Measurements from ENCODE around the gene PPP5C. TPM values are rescaled to one million over a fixed set of nuclear protein-coding genes. Genes with fewer than 3 reads are reported as not detected.
"Not testable (repeated sequence)": the region's sequence is repeated elsewhere in the genome, so short reads cannot be mapped to it uniquely, and the experiment has no call there.

PPP5C gene
- total RNA-seq, 2 experiments from 2014 or later = 105 to 118 TPM

DNA sequence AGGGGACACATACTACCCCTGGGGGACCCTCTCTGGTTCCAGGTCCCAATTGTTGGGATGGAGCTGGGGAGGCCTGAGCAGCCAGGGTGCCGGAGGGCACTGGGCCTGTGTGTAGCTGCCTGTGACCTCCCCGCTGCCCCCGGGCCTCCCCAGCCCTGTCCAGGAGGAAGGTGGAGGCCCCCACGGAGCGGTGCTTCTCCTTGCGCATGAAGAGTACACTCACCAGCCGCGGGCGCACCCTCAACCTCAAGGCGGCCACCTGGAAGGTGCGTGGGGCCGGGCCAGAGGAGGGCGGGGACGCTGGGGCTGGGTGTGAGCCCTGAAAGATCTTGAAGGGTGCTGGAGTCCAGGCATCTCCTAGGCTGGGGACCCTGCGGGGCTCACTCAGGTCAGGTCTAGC lies 38.4 kb upstream of the PPP5C start:
- Histone ChIP-seq H2AFZ (ENCODE audit: low read length) (no peak overlapping the region), H4K20me1 (ENCODE audit: insufficient read depth, low read length) (no peaks in the 10 kb centered on the region), H3K4me1 (ENCODE audit: insufficient read depth, low read length, poor library complexity, severe bottlenecking) (no peaks in the 10 kb centered on the region), H3K9me2 (ENCODE audit: insufficient read depth, low read length) (no peaks in the 10 kb centered on the region), H3K9me3 (ENCODE audit: low read length) (no peaks in the 10 kb centered on the region), H3K79me2 (ENCODE audit: insufficient read depth, low read depth, low read length) (no peaks in the 10 kb centered on the region), H3K36me3 (ENCODE audit: insufficient read depth, low read length) (no peaks in the 10 kb centered on the region), H3K4me3 (ENCODE audit: low read depth, low read length, poor library complexity, severe bottlenecking) (no peak overlapping the region), H3K4me2 (ENCODE audit: low read length) (no peak overlapping the region), H3K27ac (ENCODE audit: low read depth, low read length, poor library complexity, severe bottlenecking) (no peak overlapping the region)
- intact Hi-C loops (cut with micrococcal nuclease; ENCODE audit: unreplicated experiment) = no loop called here
- ChIA-PET CTCF (ENCODE audit: unreplicated experiment) (no interaction called here), POLR2A (no interaction called here)
- BruUV-seq (replicated peaks) = no TSS peak
- TF ChIP-seq EZH2phosphoT487 (IDR thresholded peaks at IDR 0.05; ENCODE audit: borderline replicate concordance, low read depth, low read length) = no peak
- no peak for TF ChIP-seq CTCF (conservative IDR thresholded peaks at IDR 0.05; ENCODE audit: low read length)
- DNase-seq (ENCODE audit: low spot score) = no peak

- no peak overlapping the region for H3K4me2 ChIP-seq (ENCODE audit: low read length)
- H3K9me2 ChIP-seq (ENCODE audit: insufficient read depth, low read length) = no peaks in the 10 kb centered on the region
- H2AFZ ChIP-seq (ENCODE audit: low read length) = no peak overlapping the region
- H3K36me3 ChIP-seq (ENCODE audit: insufficient read depth, low read length) = no peaks in the 10 kb centered on the region
- no peak for DNase-seq (ENCODE audit: low spot score)
- H3K79me2 ChIP-seq (ENCODE audit: insufficient read depth, low read depth, low read length) = no peaks in the 10 kb centered on the region
- H3K9me3 ChIP-seq (ENCODE audit: low read length) = no peaks in the 10 kb centered on the region
- intact Hi-C loops (cut with micrococcal nuclease; ENCODE audit: unreplicated experiment) = no loop called here
- H3K4me1 ChIP-seq (ENCODE audit: insufficient read depth, low read length, poor library complexity, severe bottlenecking) = no peaks in the 10 kb centered on the region
- BruUV-seq (replicated peaks) = no TSS peak
- no peak overlapping the region for H3K27ac ChIP-seq (ENCODE audit: low read depth, low read length, poor library complexity, severe bottlenecking)
- no peaks in the 10 kb centered on the region for H4K20me1 ChIP-seq (ENCODE audit: insufficient read depth, low read length)
- ChIA-PET CTCF (ENCODE audit: unreplicated experiment) (no interaction called here), POLR2A (no interaction called here)
- H3K4me3 ChIP-seq (ENCODE audit: low read depth, low read length, poor library complexity, severe bottlenecking) = no peak overlapping the region
- TF ChIP-seq CTCF (conservative IDR thresholded peaks at IDR 0.05; ENCODE audit: low read length) = no peak
- TF ChIP-seq EZH2phosphoT487 (IDR thresholded peaks at IDR 0.05; ENCODE audit: borderline replicate concordance, low read depth, low read length) = no peak
Measured at GRCh38 chr19:46309056-46309455, 37.8 kb upstream of the PPP5C start.

GRCh38 chr19:46311444-46311843 lies 35.4 kb upstream of the PPP5C start:
- Histone ChIP-seq H3K27ac (ENCODE audit: low read depth, low read length, poor library complexity, severe bottlenecking) (no peak overlapping the region), H3K4me2 (ENCODE audit: low read length) (no peak overlapping the region), H2AFZ (ENCODE audit: low read length) (no peak overlapping the region), H3K79me2 (ENCODE audit: insufficient read depth, low read depth, low read length) (no peaks in the 10 kb centered on the region), H3K9me3 (ENCODE audit: low read length) (no peaks in the 10 kb centered on the region), H4K20me1 (ENCODE audit: insufficient read depth, low read length) (no peaks in the 10 kb centered on the region), H3K4me1 (ENCODE audit: insufficient read depth, low read length, poor library complexity, severe bottlenecking) (no peaks in the 10 kb centered on the region), H3K9me2 (ENCODE audit: insufficient read depth, low read length) (no peaks in the 10 kb centered on the region), H3K36me3 (ENCODE audit: insufficient read depth, low read length) (no peaks in the 10 kb centered on the region), H3K4me3 (ENCODE audit: low read depth, low read length, poor library complexity, severe bottlenecking) (no peak overlapping the region)
- intact Hi-C loops (cut with micrococcal nuclease; ENCODE audit: unreplicated experiment) = no loop called here
- no TSS peak for BruUV-seq (replicated peaks)
- POLR2A ChIA-PET = no interaction called here
- CTCF ChIA-PET (ENCODE audit: unreplicated experiment) = no interaction called here
- TF ChIP-seq EZH2phosphoT487 (IDR thresholded peaks at IDR 0.05; ENCODE audit: borderline replicate concordance, low read depth, low read length) = no peak
- no peak for TF ChIP-seq CTCF (conservative IDR thresholded peaks at IDR 0.05; ENCODE audit: low read length)
- DNase-seq (ENCODE audit: low spot score) = no peak

DNA sequence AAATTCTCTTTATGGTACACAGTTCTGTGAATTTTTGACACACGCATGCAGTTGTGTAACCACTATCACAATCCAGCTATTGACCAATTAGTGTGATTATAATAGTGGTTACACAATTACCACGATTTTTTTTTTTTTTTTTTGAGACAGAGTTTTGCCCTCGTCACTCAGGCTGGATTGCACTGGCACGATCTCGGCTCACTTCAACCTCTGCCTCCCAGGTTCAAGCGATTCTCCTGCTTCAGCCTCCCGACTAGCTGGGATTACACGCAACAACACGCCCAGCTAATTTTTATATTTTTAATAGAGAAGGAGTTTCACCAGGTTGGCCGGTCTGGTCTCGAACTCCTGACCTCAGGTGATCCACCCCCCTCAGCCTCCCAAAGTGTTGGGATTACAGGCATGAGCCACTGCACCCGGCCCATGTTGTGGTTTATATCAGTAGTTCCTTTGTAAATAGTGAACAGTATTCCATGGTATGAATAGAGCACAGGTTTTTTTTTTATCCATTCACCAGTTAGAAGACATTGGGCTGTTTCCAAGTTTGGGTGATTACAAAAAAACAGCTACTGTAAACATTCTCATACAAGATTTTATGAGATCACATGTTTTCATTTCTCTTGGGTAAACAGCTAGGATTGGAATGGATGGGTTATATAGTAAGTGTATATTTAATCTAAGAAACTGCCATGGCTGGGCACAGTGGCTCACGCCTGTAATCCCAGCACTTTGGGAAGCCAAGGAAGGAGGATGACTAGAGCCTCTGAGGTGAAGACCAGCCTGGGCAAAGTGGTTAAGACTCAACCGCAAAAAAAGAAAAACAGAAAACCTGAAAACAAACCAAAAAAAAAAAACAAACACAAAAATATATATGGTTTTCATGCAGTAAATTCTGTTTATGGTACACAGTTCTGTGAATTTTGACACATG lies 33.1 kb upstream of the PPP5C start:
- H3K36me3 ChIP-seq (ENCODE audit: insufficient read depth, low read length); H3K9me3 ChIP-seq (ENCODE audit: low read length); H2AFZ ChIP-seq (ENCODE audit: low read length); H3K9me2 ChIP-seq (ENCODE audit: insufficient read depth, low read length); H3K4me1 ChIP-seq (ENCODE audit: insufficient read depth, low read length, poor library complexity, severe bottlenecking); DNase-seq (ENCODE audit: low spot score); H3K4me2 ChIP-seq (ENCODE audit: low read length); BruUV-seq (replicated peaks); CTCF ChIA-PET (ENCODE audit: unreplicated experiment); intact Hi-C loops (cut with micrococcal nuclease; ENCODE audit: unreplicated experiment); H3K27ac ChIP-seq (ENCODE audit: low read depth, low read length, poor library complexity, severe bottlenecking); H4K20me1 ChIP-seq (ENCODE audit: insufficient read depth, low read length); H3K79me2 ChIP-seq (ENCODE audit: insufficient read depth, low read depth, low read length); H3K4me3 ChIP-seq (ENCODE audit: low read depth, low read length, poor library complexity, severe bottlenecking): not testable (repeated sequence)
- POLR2A ChIA-PET = interaction anchor here (0.6 to 0.7 kb wide), 2 partner anchors 16 to 20 kb away, joined by 3 read pairs; no protein-coding TSS in a partner anchor

Data from OCI-LY7 (cell line).